Measurements from ENCODE around the gene IGSF23. TPM values are rescaled to one million over a fixed set of nuclear protein-coding genes. Genes with fewer than 3 reads are reported as not detected.

IGSF23 gene
- total RNA-seq, 1 experiment from 2014 or later, result not detected

Small RNA genes lying within 50 kb of the gene (microRNA-seq; reads per million reads assigned to microRNA genes)
- not detected for gene MIR4531

Other genes with a start within 250 kb of the IGSF23 start
- gene ZNF285, start 212.0 kb upstream of the IGSF23 start, total RNA-seq (2021), result 3.0 and 3.9 TPM in 2 replicates
- 13.4 and 14.3 TPM in 2 replicates for gene ZNF229, start 165.1 kb upstream of the IGSF23 start, total RNA-seq (2021)
- gene ZNF180, start 113.0 kb upstream of the IGSF23 start, total RNA-seq (2021), result 10.4 and 10.8 TPM in 2 replicates
- gene CEACAM20, start 83.9 kb upstream of the IGSF23 start, total RNA-seq (2021), result 0.15 TPM in 1 of 2 replicates, not detected in the other
- gene PVR, start 30.3 kb downstream of the IGSF23 start, total RNA-seq (2021), result 26.8 and 29.5 TPM in 2 replicates
- gene CEACAM19, start 57.9 kb downstream of the IGSF23 start, total RNA-seq (2021), result 2.5 and 2.9 TPM in 2 replicates
- not detected in 2 replicates for gene CEACAM16, start 85.6 kb downstream of the IGSF23 start, total RNA-seq (2021)
- 6.6 and 9.9 TPM in 2 replicates for gene BCL3, start 135.1 kb downstream of the IGSF23 start, total RNA-seq (2021)
- gene CBLC, start 164.3 kb downstream of the IGSF23 start, total RNA-seq (2021), result not detected in 2 replicates
- 3.4 and 6.6 TPM in 2 replicates for gene BCAM, start 195.5 kb downstream of the IGSF23 start, total RNA-seq (2021)
- gene NECTIN2, start 232.7 kb downstream of the IGSF23 start, total RNA-seq (2021), result 76.7 and 83.6 TPM in 2 replicates